Skeletal muscle tissue (tissue), 4 donors: ENCODE measurements around the gene HDAC4. TPM values are rescaled to one million over a fixed set of nuclear protein-coding genes. Genes with fewer than 3 reads are reported as not detected.

Experiments used
- H3K27ac ChIP-seq: one replicate; pipeline ENCODE4 v1.7.0; 2013; ENCODE audit warnings: mild to moderate bottlenecking, low read depth, low read length, inconsistent platforms
- H3K27me3 ChIP-seq, 3 donors: one replicate each; pipeline ENCODE4 v1.7.0; 2013; ENCODE audit warnings: low read length in 3 of 3; ENCODE audit not compliant: control insufficient read depth in 3 of 3, insufficient read depth in 3 of 3
- H3K36me3 ChIP-seq, 3 donors: one replicate each; pipeline ENCODE4 v1.7.0; 2013; ENCODE audit warnings: low read length in 3 of 3; ENCODE audit not compliant: control insufficient read depth in 3 of 3, insufficient read depth in 3 of 3
- H3K4me1 ChIP-seq, 3 donors: one replicate each; pipeline ENCODE4 v1.7.0; 2013; ENCODE audit warnings: low read length in 3 of 3, mild to moderate bottlenecking in 3 of 3; ENCODE audit not compliant: control insufficient read depth in 3 of 3, insufficient read depth in 3 of 3
- H3K4me3 ChIP-seq, 3 donors: one replicate each; pipeline ENCODE4 v1.7.0; 2013; ENCODE audit warnings: low read length in 3 of 3
- H3K9ac ChIP-seq, 3 donors: one replicate each; pipeline ENCODE4 v1.7.0; 2013; ENCODE audit warnings: low read length in 3 of 3, mild to moderate bottlenecking in 3 of 3, moderate library complexity in 2 of 3, low read depth in 1 of 3
- H3K9me3 ChIP-seq, 3 donors: one replicate each; pipeline ENCODE4 v1.7.0; 2013; ENCODE audit warnings: low read length in 3 of 3; ENCODE audit not compliant: control insufficient read depth in 3 of 3
- total RNA-seq: library from RNA; depleted of rRNA; stranded (reverse); fragments of >200 nt; gene quantifications from one replicate; pipeline ENCODE4 v1.2.3, GENCODE V29; 2014
- donor health status: Osteomylitis.

The HDAC4 gene
- total RNA-seq, 1 donor from 2014 or later: 23.5 TPM

DNA sequence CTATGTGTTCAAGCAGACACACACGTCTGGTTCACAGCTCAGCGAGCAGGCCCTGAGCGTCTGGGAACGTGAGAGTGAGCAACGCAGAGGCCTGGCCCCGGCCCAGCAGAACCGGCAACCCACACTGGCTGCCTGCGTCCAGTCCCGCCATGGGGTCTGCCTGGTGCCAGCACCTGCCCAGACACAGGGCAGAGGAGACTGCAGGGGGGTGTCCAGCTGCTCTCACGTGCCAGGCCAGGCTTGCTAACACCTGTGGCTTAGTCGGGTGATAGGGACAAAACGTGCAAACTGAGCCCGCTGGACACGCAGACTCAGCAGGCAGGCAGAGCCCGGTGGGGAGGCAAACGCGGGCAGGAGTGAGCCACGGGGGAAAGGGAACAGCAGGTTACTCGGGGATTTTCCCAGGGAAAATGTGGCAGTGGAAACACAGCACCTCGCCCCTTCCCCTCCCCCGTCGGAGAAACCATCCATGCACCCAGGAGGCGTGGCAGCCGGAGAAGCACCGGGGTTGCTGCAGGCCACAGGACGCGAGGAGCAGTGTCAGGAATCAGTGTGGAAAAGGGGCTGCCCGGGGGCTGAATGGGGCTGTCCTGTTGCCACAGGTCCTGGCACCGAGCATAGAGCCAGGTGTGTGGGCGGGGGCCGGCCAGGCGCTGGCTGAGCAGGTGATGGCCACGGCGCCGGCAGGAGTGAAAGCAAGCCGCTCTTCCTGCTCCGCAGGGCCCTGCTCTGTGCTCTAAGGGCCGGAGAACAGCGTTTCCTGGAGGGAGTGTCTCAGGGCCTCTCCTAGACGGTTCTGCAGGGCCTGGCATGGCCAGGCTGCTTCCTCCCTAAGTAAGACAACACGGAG, 154.7 kb downstream of the HDAC4 start:
- Histone ChIP-seq H3K4me3 (peak overlapping the region in 2 of 3 donors; percentile 20 to 35), H3K27ac (peak overlapping the region; percentile 67), H3K9ac (peak overlapping the region in 2 of 3 donors; percentile 45 to 50), H3K27me3 (no peaks in the 10 kb centered on the region), H3K9me3 (no peaks in the 10 kb centered on the region), H3K4me1 (peaks cover 48 to 84% (median 82%) of the 10 kb centered on the region in 3 donors), H3K36me3 (peaks cover 0 to 2% (median 0%) of the 10 kb centered on the region in 3 donors)

GRCh38 chr2:239245107-239245506, 155.7 kb downstream of the HDAC4 start:
- H3K36me3 ChIP-seq: peaks cover 0 to 2% (median 0%) of the 10 kb centered on the region in 3 donors
- H3K27ac ChIP-seq: peak overlapping the region; percentile 67
- H3K4me1 ChIP-seq: peaks cover 50 to 84% (median 82%) of the 10 kb centered on the region in 3 donors
- peak overlapping the region in 2 of 3 donors; percentile 19 to 50 for H3K9ac ChIP-seq
- H3K4me3 ChIP-seq: no peak overlapping the region
- H3K9me3 ChIP-seq: no peaks in the 10 kb centered on the region
- H3K27me3 ChIP-seq: no peaks in the 10 kb centered on the region

- peaks cover 0 to 2% (median 0%) of the 10 kb centered on the region in 3 donors for H3K36me3 ChIP-seq
- peak overlapping the region in 1 of 3 donors; percentile 16 for H3K9ac ChIP-seq
- no peaks in the 10 kb centered on the region for H3K27me3 ChIP-seq
- H3K4me3 ChIP-seq: no peak overlapping the region
- H3K27ac ChIP-seq: peak overlapping the region; percentile 67
- peaks cover 50 to 84% (median 82%) of the 10 kb centered on the region in 3 donors for H3K4me1 ChIP-seq
- H3K9me3 ChIP-seq: no peaks in the 10 kb centered on the region
Observed at GRCh38 chr2:239244625-239245024, 156.2 kb downstream of the HDAC4 start.

DNA sequence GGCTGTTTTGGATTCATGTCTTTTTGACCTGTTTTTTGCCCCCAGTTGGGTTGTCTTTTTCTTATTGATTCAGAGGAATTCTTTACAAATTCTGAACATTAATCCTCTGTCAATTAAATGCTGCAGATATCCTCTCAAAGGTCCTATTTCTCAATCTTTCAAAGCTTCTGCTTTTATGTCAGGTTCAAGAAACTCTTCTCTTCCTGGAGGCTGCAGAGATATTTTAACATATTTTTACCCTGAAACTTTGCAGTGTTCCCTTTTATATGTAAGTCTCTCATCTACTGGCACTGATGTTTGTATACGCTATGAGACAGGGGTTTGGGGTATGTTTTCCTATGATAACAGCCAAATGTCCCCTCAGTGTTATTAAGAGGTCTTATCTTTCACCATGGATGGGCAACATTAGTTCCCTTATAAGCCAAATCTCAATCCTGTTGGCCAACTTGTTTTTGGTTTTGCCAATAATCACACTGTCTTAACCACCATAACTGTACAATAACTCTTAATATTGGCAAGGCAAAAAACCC, 159.3 kb downstream of the HDAC4 start:
- no peaks in the 10 kb centered on the region for H3K36me3 ChIP-seq
- peak overlapping the region; percentile 64 for H3K27ac ChIP-seq
- H3K4me1 ChIP-seq: peaks cover 52 to 83% (median 81%) of the 10 kb centered on the region in 3 donors
- H3K9ac ChIP-seq: no peak overlapping the region
- no peaks in the 10 kb centered on the region for H3K27me3 ChIP-seq
- H3K4me3 ChIP-seq: no peak overlapping the region
- H3K9me3 ChIP-seq: no peaks in the 10 kb centered on the region

- Histone ChIP-seq H3K9me3 (no peaks in the 10 kb centered on the region), H3K36me3 (peaks cover 0 to under 1% (median under 1%) of the 10 kb centered on the region in 3 donors), H3K4me3 (peak overlapping the region; percentile 10 to 58 (median 34)), H3K27me3 (no peaks in the 10 kb centered on the region), H3K9ac (peak overlapping the region; percentile 10 to 74 (median 52)), H3K4me1 (peaks cover 43 to 82% (median 77%) of the 10 kb centered on the region in 3 donors), H3K27ac (peak overlapping the region; percentile 64)
Observed at GRCh38 chr2:239240414-239240881, 160.4 kb downstream of the HDAC4 start.

- Histone ChIP-seq H3K4me3 (peak overlapping the region; percentile 10 to 58 (median 34)), H3K4me1 (peaks cover 43 to 81% (median 76%) of the 10 kb centered on the region in 3 donors)
Observed at GRCh38 chr2:239239607-239240413, 161.0 kb downstream of the HDAC4 start.

GRCh38 chr2:239238839-239239606, 161.8 kb downstream of the HDAC4 start:
- peak overlapping the region; percentile 64 for H3K27ac ChIP-seq

More at GRCh38 chr2:239239607-239240413, 161.0 kb downstream of the HDAC4 start:
- H3K9me3 ChIP-seq: no peaks in the 10 kb centered on the region
- H3K36me3 ChIP-seq: peaks cover 2 to 4% (median 4%) of the 10 kb centered on the region in 3 donors
- H3K9ac ChIP-seq: peak overlapping the region in 2 of 3 donors; percentile 41 to 74
- H3K27me3 ChIP-seq: no peaks in the 10 kb centered on the region
- H3K27ac ChIP-seq: peak overlapping the region; percentile 64

DNA sequence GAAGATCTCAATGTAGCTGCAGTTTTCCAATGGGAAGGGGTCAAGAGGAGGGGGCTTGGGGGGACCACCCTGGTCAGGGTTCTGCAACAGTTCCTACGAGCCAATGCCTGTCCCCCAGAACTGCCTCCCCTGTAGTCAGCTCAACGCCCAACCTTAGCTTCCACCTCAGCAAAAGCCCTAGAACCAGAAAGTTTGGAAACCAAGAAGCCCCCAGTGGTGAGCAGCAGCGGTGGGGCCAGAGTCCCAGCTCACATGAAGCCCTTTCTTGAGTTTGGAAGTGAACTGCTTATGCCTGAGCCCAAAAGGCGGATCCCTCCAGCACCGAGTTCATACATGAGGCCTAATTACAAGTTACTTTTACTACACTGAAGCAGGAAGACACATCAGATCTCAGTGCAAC, 162.4 kb downstream of the HDAC4 start:
- H3K27ac ChIP-seq: peak overlapping the region; percentile 64
- H3K4me3 ChIP-seq: no peak overlapping the region
- no peaks in the 10 kb centered on the region for H3K27me3 ChIP-seq
- peaks cover 50 to 81% (median 73%) of the 10 kb centered on the region in 3 donors for H3K4me1 ChIP-seq
- H3K9me3 ChIP-seq: no peaks in the 10 kb centered on the region
- no peak overlapping the region for H3K9ac ChIP-seq
- H3K36me3 ChIP-seq: peaks cover 2 to 4% (median 4%) of the 10 kb centered on the region in 3 donors

More at GRCh38 chr2:239238839-239239606, 161.8 kb downstream of the HDAC4 start:
- peaks cover 49 to 81% (median 75%) of the 10 kb centered on the region in 3 donors for H3K4me1 ChIP-seq
- H3K27me3 ChIP-seq: no peaks in the 10 kb centered on the region
- peaks cover 2 to 4% (median 4%) of the 10 kb centered on the region in 3 donors for H3K36me3 ChIP-seq
- peak overlapping the region in 2 of 3 donors; percentile 34 to 58 for H3K4me3 ChIP-seq
- no peaks in the 10 kb centered on the region for H3K9me3 ChIP-seq
- H3K9ac ChIP-seq: peak overlapping the region in 2 of 3 donors; percentile 41 to 74

- H3K4me3 ChIP-seq: no peak overlapping the region
- H3K9me3 ChIP-seq: no peaks in the 10 kb centered on the region
- no peak overlapping the region for H3K9ac ChIP-seq
- H3K27ac ChIP-seq: no peak overlapping the region
- H3K27me3 ChIP-seq: no peaks in the 10 kb centered on the region
- H3K4me1 ChIP-seq: peaks cover 50 to 95% (median 77%) of the 10 kb centered on the region in 3 donors
- H3K36me3 ChIP-seq: peaks cover 2 to 4% (median 4%) of the 10 kb centered on the region in 3 donors
Observed at GRCh38 chr2:239236808-239237205, 164.0 kb downstream of the HDAC4 start.
